K562 (cell line): ENCODE data around the gene ZNF652. TPM values are rescaled to one million over a fixed set of nuclear protein-coding genes. Genes with fewer than 3 reads are reported as not detected.

Source experiments
- BRD4 ChIP-seq: fragments of 200-600 bp; sonication (generic); IDR thresholded peaks from 2 replicates; pipeline ENCODE4 v1.6.1; 2017; ENCODE audit warnings: inconsistent platforms
- HDAC3 ChIP-seq: fragments of 450-650 bp; IDR thresholded peaks from 2 replicates; pipeline ENCODE4 v1.6.1; 2018; ENCODE audit warnings: borderline replicate concordance, mild to moderate bottlenecking, moderate library complexity; ENCODE audit not compliant: partially characterized antibody
- SAFB ChIP-seq: fragments of 200-400 bp; formaldehyde crosslinking; IDR thresholded peaks from 2 replicates; pipeline ENCODE4 v1.6.1; 2017; ENCODE audit warnings: low read depth, low read length, borderline replicate concordance
- polyA plus RNA-seq, 8 experiments: library from polyadenylated mRNA; depleted of rRNA in 4 of 8; stranded (reverse) in 5 of 8; unstranded in 3 of 8; fragments of >200 nt; fragmentation: Nextera tagmentation in 2 of 8; fragmentation: Illumina TruSeq in 1 of 8; extraction: Ambion mirVana in 2 of 8; extraction: Trizol in 1 of 8; gene quantifications; 2 replicates each; pipeline versions ENCODE4 v1.2.1 to v1.2.3, GENCODE V29; 2011 to 2014; ENCODE audit warnings: inconsistent platforms in 1 of 8, missing spikeins in 1 of 8
- total RNA-seq, 7 experiments: library from RNA; depleted of rRNA in 6 of 7; stranded (reverse); fragments of >200 nt in 6 of 7; fragmentation: Illumina TruSeq in 2 of 7; extraction: Trizol in 2 of 7; gene quantifications; 2 replicates each; pipeline versions ENCODE4 v1.2.1 to v1.2.3, GENCODE V29; 2011 to 2021; ENCODE audit warnings: low replicate concordance in 1 of 7
- TF ChIP-seq, protein P1 (sequence below): fragments of 450-650 bp; formaldehyde crosslinking; IDR thresholded peaks from 2 replicates; pipeline ENCODE4 v1.4.0; 2020; ENCODE audit warnings: mild to moderate bottlenecking, moderate library complexity
- TF ChIP-seq, protein P2 (sequence below): sonication (generic); formaldehyde crosslinking; IDR thresholded peaks from 2 replicates; pipeline ENCODE4 v1.8.1; 2023; ENCODE audit warnings: mild to moderate bottlenecking, missing genetic modification reagents
- TF ChIP-seq, protein P3 (sequence below): sonication (generic); formaldehyde crosslinking; IDR thresholded peaks from 2 replicates; pipeline ENCODE4 v1.8.1; 2023; ENCODE audit warnings: mild to moderate bottlenecking, missing genetic modification reagents

ZNF652 gene
- total and polyA plus RNA-seq, 9 of the 15 experiments (the other 6 are each of a cell fraction or from before 2014, with no cell fraction given) = 5.1 to 15.5 (median 7.8) TPM

DNA sequence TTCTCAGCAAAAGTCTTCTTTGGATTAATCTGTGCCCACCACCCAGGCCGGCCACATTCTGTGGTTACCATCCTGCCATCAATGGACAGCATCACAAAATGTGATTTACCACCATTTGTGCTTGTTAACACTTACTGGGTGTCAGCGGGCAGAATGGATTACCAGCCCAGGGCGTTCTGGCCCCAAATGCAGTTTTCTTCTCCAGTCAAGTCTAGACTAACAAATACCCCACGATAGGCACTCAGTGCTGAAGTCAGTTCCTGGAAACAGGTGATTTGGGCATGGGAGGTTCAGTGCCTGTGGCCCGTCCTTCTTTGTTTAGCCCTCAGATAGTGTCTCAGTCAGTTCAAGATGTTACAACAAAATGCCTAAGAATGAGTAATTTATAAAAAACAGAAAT, 92.7 kb downstream of the ZNF652 start (continued):
- TF ChIP-seq SAFB (no peak), BRD4 (no peak), HDAC3 (no peak)
- TF ChIP-seq, protein P1, sequence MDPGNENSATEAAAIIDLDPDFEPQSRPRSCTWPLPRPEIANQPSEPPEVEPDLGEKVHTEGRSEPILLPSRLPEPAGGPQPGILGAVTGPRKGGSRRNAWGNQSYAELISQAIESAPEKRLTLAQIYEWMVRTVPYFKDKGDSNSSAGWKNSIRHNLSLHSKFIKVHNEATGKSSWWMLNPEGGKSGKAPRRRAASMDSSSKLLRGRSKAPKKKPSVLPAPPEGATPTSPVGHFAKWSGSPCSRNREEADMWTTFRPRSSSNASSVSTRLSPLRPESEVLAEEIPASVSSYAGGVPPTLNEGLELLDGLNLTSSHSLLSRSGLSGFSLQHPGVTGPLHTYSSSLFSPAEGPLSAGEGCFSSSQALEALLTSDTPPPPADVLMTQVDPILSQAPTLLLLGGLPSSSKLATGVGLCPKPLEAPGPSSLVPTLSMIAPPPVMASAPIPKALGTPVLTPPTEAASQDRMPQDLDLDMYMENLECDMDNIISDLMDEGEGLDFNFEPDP = no peak
- TF ChIP-seq, protein P2, sequence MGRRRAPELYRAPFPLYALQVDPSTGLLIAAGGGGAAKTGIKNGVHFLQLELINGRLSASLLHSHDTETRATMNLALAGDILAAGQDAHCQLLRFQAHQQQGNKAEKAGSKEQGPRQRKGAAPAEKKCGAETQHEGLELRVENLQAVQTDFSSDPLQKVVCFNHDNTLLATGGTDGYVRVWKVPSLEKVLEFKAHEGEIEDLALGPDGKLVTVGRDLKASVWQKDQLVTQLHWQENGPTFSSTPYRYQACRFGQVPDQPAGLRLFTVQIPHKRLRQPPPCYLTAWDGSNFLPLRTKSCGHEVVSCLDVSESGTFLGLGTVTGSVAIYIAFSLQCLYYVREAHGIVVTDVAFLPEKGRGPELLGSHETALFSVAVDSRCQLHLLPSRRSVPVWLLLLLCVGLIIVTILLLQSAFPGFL (CRISPR knock-in tag) = no peak
- TF ChIP-seq, protein P3, sequence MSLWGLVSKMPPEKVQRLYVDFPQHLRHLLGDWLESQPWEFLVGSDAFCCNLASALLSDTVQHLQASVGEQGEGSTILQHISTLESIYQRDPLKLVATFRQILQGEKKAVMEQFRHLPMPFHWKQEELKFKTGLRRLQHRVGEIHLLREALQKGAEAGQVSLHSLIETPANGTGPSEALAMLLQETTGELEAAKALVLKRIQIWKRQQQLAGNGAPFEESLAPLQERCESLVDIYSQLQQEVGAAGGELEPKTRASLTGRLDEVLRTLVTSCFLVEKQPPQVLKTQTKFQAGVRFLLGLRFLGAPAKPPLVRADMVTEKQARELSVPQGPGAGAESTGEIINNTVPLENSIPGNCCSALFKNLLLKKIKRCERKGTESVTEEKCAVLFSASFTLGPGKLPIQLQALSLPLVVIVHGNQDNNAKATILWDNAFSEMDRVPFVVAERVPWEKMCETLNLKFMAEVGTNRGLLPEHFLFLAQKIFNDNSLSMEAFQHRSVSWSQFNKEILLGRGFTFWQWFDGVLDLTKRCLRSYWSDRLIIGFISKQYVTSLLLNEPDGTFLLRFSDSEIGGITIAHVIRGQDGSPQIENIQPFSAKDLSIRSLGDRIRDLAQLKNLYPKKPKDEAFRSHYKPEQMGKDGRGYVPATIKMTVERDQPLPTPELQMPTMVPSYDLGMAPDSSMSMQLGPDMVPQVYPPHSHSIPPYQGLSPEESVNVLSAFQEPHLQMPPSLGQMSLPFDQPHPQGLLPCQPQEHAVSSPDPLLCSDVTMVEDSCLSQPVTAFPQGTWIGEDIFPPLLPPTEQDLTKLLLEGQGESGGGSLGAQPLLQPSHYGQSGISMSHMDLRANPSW (CRISPR knock-in tag) = no peak
